IMR-90 (cell line): Measurements from ENCODE around the gene ADRA2C.

Source experiments
- CEBPB ChIP-seq: IDR thresholded peaks from 2 replicates; pipeline ENCODE4 v1.6.1; 2012; ENCODE audit warnings: low read depth, low read length, improper control_type of control experiment
- CHD1 ChIP-seq: IDR thresholded peaks from 2 replicates; pipeline ENCODE4 v1.6.1; 2012; ENCODE audit warnings: low read depth, low read length, improper control_type of control experiment
- ELK1 ChIP-seq: fragments of 150-350 bp; IDR thresholded peaks from 2 replicates; pipeline ENCODE4 v1.6.1; 2016; ENCODE audit warnings: low read depth, mild to moderate bottlenecking, low read length, moderate library complexity, borderline replicate concordance
- FOS ChIP-seq: fragments of 150-350 bp; IDR thresholded peaks from 2 replicates; pipeline ENCODE4 v1.6.1; 2016; ENCODE audit warnings: low read depth, low read length
- MAFK ChIP-seq: IDR thresholded peaks from 2 replicates; pipeline ENCODE4 v1.6.1; 2012; ENCODE audit warnings: low read depth, low read length, improper control_type of control experiment
- MAZ ChIP-seq: IDR thresholded peaks from 2 replicates; pipeline ENCODE4 v1.6.1; 2012; ENCODE audit warnings: low read depth, mild to moderate bottlenecking, low read length, improper control_type of control experiment, moderate library complexity, borderline replicate concordance
- MXI1 ChIP-seq: IDR thresholded peaks from 2 replicates; pipeline ENCODE4 v1.6.1; 2012; ENCODE audit warnings: low read depth, mild to moderate bottlenecking, low read length, moderate library complexity, borderline replicate concordance
- POLR2A ChIP-seq: IDR thresholded peaks from 2 replicates; pipeline ENCODE4 v1.6.1; 2012; ENCODE audit warnings: mild to moderate bottlenecking, low read depth, low read length
- RAD21 ChIP-seq: IDR thresholded peaks from 2 replicates; pipeline ENCODE4 v1.6.1; 2012; ENCODE audit warnings: low read length, improper control_type of control experiment
- RCOR1 ChIP-seq: IDR thresholded peaks from 2 replicates; pipeline ENCODE4 v1.6.1; 2012; ENCODE audit warnings: mild to moderate bottlenecking, low read length, improper control_type of control experiment; ENCODE audit not compliant: insufficient replicate concordance
- RFX5 ChIP-seq: IDR thresholded peaks from 2 replicates; pipeline ENCODE4 v1.8.0; 2012; ENCODE audit warnings: low read depth, mild to moderate bottlenecking, low read length, moderate library complexity
- SMC3 ChIP-seq: fragments of 150-350 bp; IDR thresholded peaks from 2 replicates; pipeline ENCODE4 v1.6.1; 2016; ENCODE audit warnings: low read depth, mild to moderate bottlenecking, antibody characterized with exemption, low read length, moderate library complexity
- USF2 ChIP-seq: fragments of 150-350 bp; IDR thresholded peaks from 2 replicates; pipeline ENCODE4 v1.6.1; 2017; ENCODE audit warnings: mild to moderate bottlenecking, antibody characterized with exemption, low read length, low read depth
- TF ChIP-seq, protein P1 (sequence below): conservative IDR thresholded peaks from 2 replicates; pipeline ENCODE4 v1.5.1; 2012; ENCODE audit warnings: mild to moderate bottlenecking, low read depth, low read length, improper control_type of control experiment

DNA sequence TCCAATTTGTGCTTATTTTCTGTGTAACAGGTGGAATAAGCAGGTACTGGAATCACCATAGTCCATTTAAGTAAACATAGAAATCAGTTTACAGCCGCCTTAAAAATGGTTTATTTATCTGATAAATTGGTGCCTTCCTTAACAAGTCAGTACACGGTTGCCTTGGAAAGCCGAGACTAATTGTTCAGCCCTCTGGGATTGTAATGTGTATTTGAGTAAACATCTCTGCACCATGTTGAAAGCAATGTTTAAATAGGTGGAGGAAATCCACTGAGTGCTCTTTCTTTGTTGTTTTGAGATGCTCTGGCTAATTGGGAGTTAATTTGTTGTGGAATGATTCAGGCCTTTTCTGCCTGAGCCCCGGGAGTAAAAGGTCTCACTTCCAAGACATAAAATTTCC, 45.7 kb upstream of the ADRA2C start:
- TF ChIP-seq RFX5, result no peak
- no peak for TF ChIP-seq CHD1
- TF ChIP-seq, protein P1, sequence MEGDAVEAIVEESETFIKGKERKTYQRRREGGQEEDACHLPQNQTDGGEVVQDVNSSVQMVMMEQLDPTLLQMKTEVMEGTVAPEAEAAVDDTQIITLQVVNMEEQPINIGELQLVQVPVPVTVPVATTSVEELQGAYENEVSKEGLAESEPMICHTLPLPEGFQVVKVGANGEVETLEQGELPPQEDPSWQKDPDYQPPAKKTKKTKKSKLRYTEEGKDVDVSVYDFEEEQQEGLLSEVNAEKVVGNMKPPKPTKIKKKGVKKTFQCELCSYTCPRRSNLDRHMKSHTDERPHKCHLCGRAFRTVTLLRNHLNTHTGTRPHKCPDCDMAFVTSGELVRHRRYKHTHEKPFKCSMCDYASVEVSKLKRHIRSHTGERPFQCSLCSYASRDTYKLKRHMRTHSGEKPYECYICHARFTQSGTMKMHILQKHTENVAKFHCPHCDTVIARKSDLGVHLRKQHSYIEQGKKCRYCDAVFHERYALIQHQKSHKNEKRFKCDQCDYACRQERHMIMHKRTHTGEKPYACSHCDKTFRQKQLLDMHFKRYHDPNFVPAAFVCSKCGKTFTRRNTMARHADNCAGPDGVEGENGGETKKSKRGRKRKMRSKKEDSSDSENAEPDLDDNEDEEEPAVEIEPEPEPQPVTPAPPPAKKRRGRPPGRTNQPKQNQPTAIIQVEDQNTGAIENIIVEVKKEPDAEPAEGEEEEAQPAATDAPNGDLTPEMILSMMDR, result no peak
- TF ChIP-seq POLR2A, result no peak
- TF ChIP-seq RCOR1, result no peak
- no peak for TF ChIP-seq CEBPB
- TF ChIP-seq MAZ, result no peak
- no peak for TF ChIP-seq FOS
- no peak for TF ChIP-seq USF2
- no peak for TF ChIP-seq ELK1
- TF ChIP-seq SMC3, result no peak
- TF ChIP-seq RAD21, result no peak
- no peak for TF ChIP-seq MAFK
- TF ChIP-seq MXI1, result no peak
